ENCODE measurements around the gene NR5A2. TPM values are rescaled to one million over a fixed set of nuclear protein-coding genes. Genes with fewer than 3 reads are reported as not detected.

The NR5A2 gene
- total and polyA plus RNA-seq, 4 donors, result 2.0 to 10.3 (median 4.1) TPM; not detected in 1

DNA sequence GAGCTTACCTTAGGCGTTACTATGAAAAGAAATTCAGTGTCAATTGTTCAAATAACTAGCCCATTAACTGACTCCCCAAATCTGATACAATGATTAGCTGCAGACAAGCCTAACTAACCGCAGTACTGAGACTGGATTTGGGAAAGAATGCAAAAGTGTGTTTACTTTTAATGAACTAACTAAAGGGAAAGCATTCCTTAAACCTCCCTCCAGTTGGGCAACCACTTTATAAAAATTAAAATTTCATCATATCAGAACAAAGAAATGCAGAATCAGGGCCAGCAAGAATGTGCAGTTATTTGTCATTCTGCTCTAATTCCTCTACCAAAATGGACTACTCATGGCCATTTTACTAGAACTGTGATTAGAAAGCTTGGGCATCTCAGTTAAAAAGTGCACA lies 11.7 kb upstream of the NR5A2 start:
- ATAC-seq (ENCODE audit: low FRiP score) (no peak), DNase-seq (no peak)
- Histone ChIP-seq H3K27me3 (ENCODE audit: control insufficient read depth in 1 of 2, insufficient read depth in 2 of 2, low read length in 1 of 2) (no peaks in the 10 kb centered on the region), H3K4me3 (ENCODE audit: low read length in 2 of 2) (no peak overlapping the region), H3K4me1 (ENCODE audit: control insufficient read depth in 1 of 2, insufficient read depth in 2 of 2, low read length in 2 of 2) (no peaks in the 10 kb centered on the region), H3K9me3 (ENCODE audit: control insufficient read depth, low read length) (no peaks in the 10 kb centered on the region), H3K36me3 (ENCODE audit: control insufficient read depth in 1 of 2, insufficient read depth in 2 of 2, low read length in 1 of 2) (no peaks in the 10 kb centered on the region), H3K27ac (ENCODE audit: low read depth in 1 of 2, low read length in 2 of 2) (no peak overlapping the region)
- intact Hi-C loops (cut with DNase I), result no loop called here
- 37 to 46% methylated on average over 2 of the region's 2 CpGs for WGBS, 2 donors

DNA sequence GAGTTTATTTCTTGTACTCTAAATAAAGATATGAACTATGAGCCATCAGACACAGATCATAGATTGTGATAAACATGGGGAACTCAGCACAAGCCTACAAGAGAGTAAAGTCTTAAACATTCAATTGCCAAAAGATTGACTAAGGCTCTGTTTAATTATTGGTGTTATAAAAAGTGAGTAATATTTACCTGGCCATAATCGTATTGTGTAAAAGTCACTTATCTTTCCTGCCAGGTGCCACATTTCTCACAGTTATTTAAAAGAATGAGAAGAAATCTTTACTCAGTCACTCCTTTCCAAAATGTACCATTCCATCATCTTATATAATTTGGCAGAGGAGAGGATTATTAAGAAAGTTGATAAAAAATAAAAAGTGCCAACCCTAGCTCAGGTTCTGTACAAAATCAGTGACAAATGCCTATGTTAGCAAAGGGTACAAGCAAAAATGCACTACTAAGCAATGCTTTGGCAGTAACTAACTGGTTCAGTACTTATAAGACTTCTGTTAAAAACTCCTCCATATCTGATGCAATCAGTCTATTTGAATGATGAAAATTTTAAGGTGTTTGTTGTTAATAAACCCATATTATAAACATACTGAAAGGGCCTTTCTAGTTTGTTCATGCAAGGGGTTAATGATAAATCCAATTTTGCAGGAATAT lies 5.8 kb upstream of the NR5A2 start:
- no peak for ATAC-seq (ENCODE audit: low FRiP score)
- H3K4me1 ChIP-seq (ENCODE audit: control insufficient read depth in 1 of 2, insufficient read depth in 2 of 2, low read length in 2 of 2), result no peaks in the 10 kb centered on the region

DNA sequence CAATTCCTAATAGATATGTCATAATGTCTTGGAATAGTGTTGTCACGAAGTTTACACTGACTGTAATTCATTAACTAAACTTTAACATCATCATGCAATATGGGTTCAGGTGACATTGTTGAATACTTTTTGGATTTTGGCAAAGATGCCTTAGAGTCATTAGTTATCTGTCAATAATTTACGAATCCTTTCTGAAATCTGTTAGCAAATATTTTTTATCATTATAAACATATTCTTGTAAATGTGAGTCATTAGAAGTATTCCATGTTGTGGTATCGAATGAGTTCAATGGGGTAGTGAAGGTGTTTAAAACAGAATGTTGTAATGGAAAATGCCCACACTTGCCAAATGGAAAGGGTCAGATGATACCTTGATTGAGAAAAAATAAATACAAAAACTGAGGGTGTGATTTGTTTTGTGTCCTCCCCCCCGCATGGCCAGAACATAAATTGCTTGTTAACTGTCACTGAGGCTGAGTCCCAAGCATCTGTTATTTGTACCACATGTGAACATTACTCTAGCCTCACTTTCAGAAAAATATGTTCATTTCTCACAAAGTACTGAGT lies 5.2 kb upstream of the NR5A2 start:
- 73 to 76% methylated on average over 4 of the region's 4 CpGs for WGBS, 2 donors
- Histone ChIP-seq H3K27ac (ENCODE audit: low read depth in 1 of 2, low read length in 2 of 2) (no peak overlapping the region), H3K4me3 (ENCODE audit: low read length in 2 of 2) (no peak overlapping the region), H3K9me3 (ENCODE audit: control insufficient read depth, low read length) (no peaks in the 10 kb centered on the region), H3K4me1 (ENCODE audit: control insufficient read depth in 1 of 2, insufficient read depth in 2 of 2, low read length in 2 of 2) (no peaks in the 10 kb centered on the region), H3K36me3 (ENCODE audit: control insufficient read depth in 1 of 2, insufficient read depth in 2 of 2, low read length in 1 of 2) (no peaks in the 10 kb centered on the region), H3K27me3 (ENCODE audit: control insufficient read depth in 1 of 2, insufficient read depth in 2 of 2, low read length in 1 of 2) (no peaks in the 10 kb centered on the region)
- intact Hi-C loops (cut with DNase I), result no loop called here
- ATAC-seq (ENCODE audit: low FRiP score) (no peak), DNase-seq (no peak)

More for the DNA sequence above, 5.8 kb upstream of the NR5A2 start:
- Histone ChIP-seq H3K27me3 (ENCODE audit: control insufficient read depth in 1 of 2, insufficient read depth in 2 of 2, low read length in 1 of 2) (no peaks in the 10 kb centered on the region), H3K4me3 (ENCODE audit: low read length in 2 of 2) (no peak overlapping the region), H3K27ac (ENCODE audit: low read depth in 1 of 2, low read length in 2 of 2) (no peak overlapping the region), H3K9me3 (ENCODE audit: control insufficient read depth, low read length) (no peaks in the 10 kb centered on the region), H3K36me3 (ENCODE audit: control insufficient read depth in 1 of 2, insufficient read depth in 2 of 2, low read length in 1 of 2) (no peaks in the 10 kb centered on the region)
- intact Hi-C loops (cut with DNase I), result no loop called here
- DNase-seq, result no peak
- WGBS, 2 donors, result 73 to 79% methylated on average over 1 of the region's 1 CpG

DNA sequence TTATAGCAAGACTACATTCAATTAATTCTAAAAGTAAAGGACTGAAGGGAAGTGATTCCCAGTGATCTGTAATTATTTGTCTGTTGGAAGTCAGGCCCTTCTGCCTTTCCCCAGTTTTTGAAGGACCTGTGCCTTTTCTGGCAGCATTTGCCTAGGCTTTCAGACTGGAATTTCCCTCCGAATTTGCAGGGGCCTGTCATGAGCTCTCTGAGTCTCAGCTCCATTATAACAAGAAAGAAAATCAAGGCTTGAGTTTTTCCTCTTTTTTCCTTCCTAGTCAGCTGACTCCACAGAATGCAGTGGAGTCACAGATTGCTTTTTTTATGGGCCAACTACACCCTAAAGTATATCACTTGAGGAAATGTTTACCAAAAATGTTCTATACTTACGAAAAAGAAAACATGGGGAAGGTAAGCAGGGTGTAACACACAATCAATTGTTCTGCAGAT lies 1.1 kb downstream of the NR5A2 start:
- intact Hi-C loops (cut with DNase I), result no loop called here
- 2 to 9% methylated on average over 2 of the region's 2 CpGs for WGBS, 2 donors
- Histone ChIP-seq H3K4me1 (ENCODE audit: control insufficient read depth in 1 of 2, insufficient read depth in 2 of 2, low read length in 2 of 2) (no peaks in the 10 kb centered on the region), H3K27me3 (ENCODE audit: control insufficient read depth in 1 of 2, insufficient read depth in 2 of 2, low read length in 1 of 2) (peaks cover 0 to 3% of the 10 kb centered on the region in 2 donors), H3K9me3 (ENCODE audit: control insufficient read depth, low read length) (no peaks in the 10 kb centered on the region), H3K4me3 (ENCODE audit: low read length in 2 of 2) (peak overlapping the region in 1 of 2 donors; percentile 40), H3K36me3 (ENCODE audit: control insufficient read depth in 1 of 2, insufficient read depth in 2 of 2, low read length in 1 of 2) (no peaks in the 10 kb centered on the region), H3K27ac (ENCODE audit: low read depth in 1 of 2, low read length in 2 of 2) (no peak overlapping the region)
- no peak for DNase-seq
- no peak for ATAC-seq (ENCODE audit: low FRiP score)

DNA sequence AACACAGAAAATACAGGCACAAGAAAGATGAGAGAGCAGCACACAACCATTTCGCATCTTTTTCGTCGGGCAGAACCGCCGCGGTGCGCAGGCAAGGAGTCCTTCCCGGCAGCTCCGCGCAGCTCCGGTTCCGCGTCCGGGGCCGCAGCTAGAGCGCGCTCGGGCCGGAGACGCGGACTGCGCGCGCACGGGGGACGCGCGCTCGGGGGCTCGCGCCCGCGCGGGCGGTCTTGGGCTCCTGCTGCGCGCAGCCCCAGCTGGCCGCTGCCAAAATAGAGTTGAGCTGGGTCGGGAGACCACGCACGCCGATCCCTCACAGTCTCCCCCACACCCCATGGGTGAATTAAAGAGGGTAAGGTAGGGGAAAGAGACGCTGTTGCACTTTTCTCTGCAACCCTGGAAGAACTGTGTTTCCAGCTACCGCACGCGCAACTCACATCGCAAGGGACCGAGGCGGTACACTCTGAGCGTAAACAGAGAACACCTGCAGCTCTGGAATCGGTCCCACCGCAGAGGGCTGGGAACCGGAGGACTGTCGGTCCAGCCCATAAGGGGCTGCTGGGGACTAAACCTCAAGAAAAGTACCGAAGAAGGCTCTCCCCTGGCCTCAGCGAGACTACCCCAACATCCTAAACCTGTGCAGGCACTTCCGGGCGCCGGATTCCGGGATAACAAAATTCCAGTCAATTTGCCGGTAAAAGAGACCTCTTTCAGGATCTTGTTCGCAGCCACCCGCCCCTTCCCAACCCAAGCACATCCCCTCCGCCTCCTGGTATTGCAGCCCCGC lies 1.7 kb downstream of the NR5A2 start:
- Histone ChIP-seq H3K27me3 (ENCODE audit: control insufficient read depth in 1 of 2, insufficient read depth in 2 of 2, low read length in 1 of 2) (peaks cover 0 to 3% of the 10 kb centered on the region in 2 donors), H3K36me3 (ENCODE audit: control insufficient read depth in 1 of 2, insufficient read depth in 2 of 2, low read length in 1 of 2) (no peaks in the 10 kb centered on the region), H3K9me3 (ENCODE audit: control insufficient read depth, low read length) (peaks cover 2% of the 10 kb centered on the region), H3K27ac (ENCODE audit: low read depth in 1 of 2, low read length in 2 of 2) (no peak overlapping the region), H3K4me1 (ENCODE audit: control insufficient read depth in 1 of 2, insufficient read depth in 2 of 2, low read length in 2 of 2) (no peaks in the 10 kb centered on the region), H3K4me3 (ENCODE audit: low read length in 2 of 2) (peak overlapping the region in 1 of 2 donors; percentile 40)
- WGBS, 2 donors, result 1 to 2% methylated on average over 65 of the region's 65 CpGs
- DNase-seq (peak in 1 of 2 donors; percentile 46), ATAC-seq (ENCODE audit: low FRiP score) (peak; percentile 41)
- intact Hi-C loops (cut with DNase I), result no loop called here

DNA sequence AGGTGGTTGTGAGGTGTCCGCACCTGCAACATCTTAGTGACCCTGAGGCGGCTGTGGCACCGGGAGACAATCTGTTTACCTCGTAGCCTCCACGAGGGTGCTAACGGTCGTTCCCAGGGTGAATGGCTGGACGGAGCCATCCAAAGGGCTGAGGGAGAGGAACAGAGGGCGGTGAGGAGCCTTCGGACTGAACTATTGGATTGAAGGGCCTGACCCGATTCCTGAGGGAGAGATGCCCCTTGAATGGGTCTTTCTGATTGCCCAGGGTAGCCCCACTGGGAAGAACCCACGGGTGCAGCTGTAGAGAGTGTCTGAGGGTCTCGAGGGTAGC lies 2.3 kb downstream of the NR5A2 start:
- WGBS, 2 donors, result 12 to 15% methylated on average over 13 of the region's 13 CpGs
- ATAC-seq (ENCODE audit: low FRiP score) (no peak), DNase-seq (no peak)
- peaks cover 0 to 3% of the 10 kb centered on the region in 2 donors for H3K27me3 ChIP-seq (ENCODE audit: control insufficient read depth in 1 of 2, insufficient read depth in 2 of 2, low read length in 1 of 2)
- H3K9me3 ChIP-seq (ENCODE audit: control insufficient read depth, low read length), result peaks cover 2% of the 10 kb centered on the region
- no peak overlapping the region for H3K27ac ChIP-seq (ENCODE audit: low read depth in 1 of 2, low read length in 2 of 2)
- no peaks in the 10 kb centered on the region for H3K4me1 ChIP-seq (ENCODE audit: control insufficient read depth in 1 of 2, insufficient read depth in 2 of 2, low read length in 2 of 2)
- intact Hi-C loops (cut with DNase I), result no loop called here
- H3K36me3 ChIP-seq (ENCODE audit: control insufficient read depth in 1 of 2, insufficient read depth in 2 of 2, low read length in 1 of 2), result no peaks in the 10 kb centered on the region
- H3K4me3 ChIP-seq (ENCODE audit: low read length in 2 of 2), result no peak overlapping the region

DNA sequence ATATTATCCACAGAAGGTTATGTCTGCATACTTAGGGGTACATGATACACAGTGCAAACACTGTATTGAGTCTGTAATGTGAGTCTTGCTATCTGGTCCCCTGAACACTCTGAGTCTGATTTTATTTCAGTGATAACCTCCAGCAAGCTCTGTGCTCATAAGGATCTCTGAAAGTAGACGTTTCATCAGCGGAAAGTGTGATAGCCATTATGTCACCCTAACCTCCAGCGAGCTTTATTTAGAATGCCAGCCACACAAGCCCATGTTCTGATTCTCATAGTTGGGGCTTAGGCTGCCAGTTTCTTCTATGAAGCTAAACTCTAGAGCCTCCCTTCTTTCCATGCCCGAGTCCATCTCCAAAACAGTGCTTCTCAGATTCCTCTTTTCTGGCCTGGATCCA lies 3.3 kb downstream of the NR5A2 start:
- H3K27me3 ChIP-seq (ENCODE audit: control insufficient read depth in 1 of 2, insufficient read depth in 2 of 2, low read length in 1 of 2), result peaks cover 0 to 3% of the 10 kb centered on the region in 2 donors
- no peak overlapping the region for H3K4me3 ChIP-seq (ENCODE audit: low read length in 2 of 2)
- no peaks in the 10 kb centered on the region for H3K36me3 ChIP-seq (ENCODE audit: control insufficient read depth in 1 of 2, insufficient read depth in 2 of 2, low read length in 1 of 2)
- peaks cover 2% of the 10 kb centered on the region for H3K9me3 ChIP-seq (ENCODE audit: control insufficient read depth, low read length)
- no peaks in the 10 kb centered on the region for H3K4me1 ChIP-seq (ENCODE audit: control insufficient read depth in 1 of 2, insufficient read depth in 2 of 2, low read length in 2 of 2)
- WGBS, 2 donors, result 67 to 69% methylated on average over 4 of the region's 4 CpGs
- ATAC-seq (ENCODE audit: low FRiP score) (no peak), DNase-seq (no peak)
- intact Hi-C loops (cut with DNase I), result no loop called here
- H3K27ac ChIP-seq (ENCODE audit: low read depth in 1 of 2, low read length in 2 of 2), result no peak overlapping the region

DNA sequence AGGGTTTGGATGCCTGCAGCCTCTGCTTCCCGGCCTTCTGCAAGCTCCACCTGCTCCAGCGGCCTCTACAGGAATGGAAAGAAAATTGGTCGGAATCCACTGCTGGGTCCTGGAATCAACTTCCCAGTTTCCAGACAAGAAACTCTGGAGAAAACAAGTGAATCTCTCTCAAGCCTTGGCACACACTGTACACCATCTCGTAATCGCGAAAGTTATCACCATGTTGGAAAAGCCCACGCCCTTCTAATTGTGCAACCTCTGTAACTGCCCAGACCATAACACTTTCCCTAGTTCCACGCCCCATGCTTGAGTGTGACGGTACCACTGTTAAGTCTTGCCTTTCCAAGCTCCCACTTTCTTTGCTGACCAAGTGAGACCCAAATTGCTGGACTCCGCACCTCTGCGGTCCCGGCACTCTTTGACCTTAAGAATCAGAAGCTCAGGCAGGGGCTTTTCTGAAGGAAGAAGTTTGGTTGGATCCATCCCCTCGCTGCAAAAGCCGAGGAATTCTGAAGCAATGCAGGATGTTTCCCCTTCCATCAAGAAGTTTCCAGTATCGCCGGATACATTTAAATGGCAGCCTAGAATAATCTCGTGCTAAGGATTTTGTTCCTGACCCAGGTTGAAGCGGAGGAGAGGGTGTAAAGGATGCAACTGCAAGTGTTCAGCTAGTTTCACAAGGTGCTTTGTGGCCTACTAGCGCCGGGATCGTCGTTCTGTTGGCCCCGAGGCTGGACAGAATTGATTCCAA lies 6.2 kb downstream of the NR5A2 start:
- Histone ChIP-seq H3K4me1 (ENCODE audit: control insufficient read depth in 1 of 2, insufficient read depth in 2 of 2, low read length in 2 of 2) (no peaks in the 10 kb centered on the region), H3K36me3 (ENCODE audit: control insufficient read depth in 1 of 2, insufficient read depth in 2 of 2, low read length in 1 of 2) (no peaks in the 10 kb centered on the region), H3K27ac (ENCODE audit: low read depth in 1 of 2, low read length in 2 of 2) (no peak overlapping the region), H3K4me3 (ENCODE audit: low read length in 2 of 2) (no peak overlapping the region), H3K27me3 (ENCODE audit: control insufficient read depth in 1 of 2, insufficient read depth in 2 of 2, low read length in 1 of 2) (peaks cover 0 to 3% of the 10 kb centered on the region in 2 donors), H3K9me3 (ENCODE audit: control insufficient read depth, low read length) (peaks cover 2% of the 10 kb centered on the region)
- no peak for ATAC-seq (ENCODE audit: low FRiP score)
- no peak for DNase-seq
- intact Hi-C loops (cut with DNase I), result no loop called here
- WGBS, 2 donors, result 20 to 31% methylated on average over 23 of the region's 23 CpGs

Measured in aorta (tissue), 5 donors.